Kidney epithelial cell (primary cell): ENCODE data around the gene HNRNPC. TPM values are rescaled to one million over a fixed set of nuclear protein-coding genes. Genes with fewer than 3 reads are reported as not detected.
"Not testable (repeated sequence)": the region's sequence is repeated elsewhere in the genome, so short reads cannot be mapped to it uniquely, and the experiment has no call there.

Experiments used
- DNase-seq: peaks from one replicate; pipeline ENCODE4 v3.0.0-alpha.2; 2010; ENCODE audit warnings: low read depth
- H3K27me3 ChIP-seq: 2 replicates; pipeline ENCODE4 v1.6.0; 2011; ENCODE audit warnings: low read length; ENCODE audit not compliant: control insufficient read depth, insufficient read depth
- H3K36me3 ChIP-seq: 2 replicates; pipeline ENCODE4 v1.5.1; 2011; ENCODE audit warnings: low read length; ENCODE audit not compliant: control insufficient read depth, insufficient read depth
- H3K4me3 ChIP-seq: 2 replicates; pipeline ENCODE4 v1.5.1; 2011; ENCODE audit warnings: low read depth, mild to moderate bottlenecking, control low read depth, low read length
- total RNA-seq: library from RNA; depleted of rRNA; stranded (reverse); fragments of >200 nt; gene quantifications from 2 replicates; pipeline ENCODE4 v1.2.3, GENCODE V29; 2015
- TF ChIP-seq, protein P1 (sequence below): IDR thresholded peaks from 2 replicates; pipeline ENCODE4 v1.5.1; 2011; ENCODE audit warnings: mild to moderate bottlenecking, moderate library complexity, low read length, control low read depth, inconsistent platforms; ENCODE audit not compliant: insufficient read depth, poor library complexity, severe bottlenecking

Gene HNRNPC
- total RNA-seq, 1 donor from 2014 or later: 773 TPM

DNA sequence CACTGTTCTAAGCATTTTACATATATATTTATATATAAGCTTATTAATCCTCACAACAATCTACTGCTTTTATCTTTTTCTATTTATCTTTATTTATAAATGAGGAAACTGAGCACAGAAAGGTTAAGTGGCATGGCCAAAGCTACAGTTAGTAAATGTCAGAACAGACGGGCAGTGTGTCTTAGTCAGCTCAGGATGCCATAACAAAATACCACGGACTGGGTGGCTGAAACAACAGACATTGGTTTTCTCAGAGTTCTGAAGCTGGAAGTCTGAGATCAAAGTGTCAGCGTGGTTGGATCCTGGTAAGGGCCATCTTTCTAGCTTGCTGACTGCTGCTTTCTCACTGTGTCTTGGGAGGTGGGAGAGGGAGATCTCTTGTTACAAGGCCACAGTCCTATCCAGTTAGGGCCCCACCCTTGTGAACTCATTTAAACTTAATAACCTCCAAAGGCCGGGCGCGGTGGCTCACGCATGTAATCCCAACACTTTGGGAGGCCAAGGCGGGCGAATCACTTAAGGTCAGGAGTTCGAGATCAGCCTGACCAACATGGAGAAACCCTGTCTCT is 30.4 kb upstream of the HNRNPC start:
- no peaks in the 10 kb centered on the region for H3K36me3 ChIP-seq
- H3K4me3 ChIP-seq: no peak overlapping the region
- TF ChIP-seq, protein P1, sequence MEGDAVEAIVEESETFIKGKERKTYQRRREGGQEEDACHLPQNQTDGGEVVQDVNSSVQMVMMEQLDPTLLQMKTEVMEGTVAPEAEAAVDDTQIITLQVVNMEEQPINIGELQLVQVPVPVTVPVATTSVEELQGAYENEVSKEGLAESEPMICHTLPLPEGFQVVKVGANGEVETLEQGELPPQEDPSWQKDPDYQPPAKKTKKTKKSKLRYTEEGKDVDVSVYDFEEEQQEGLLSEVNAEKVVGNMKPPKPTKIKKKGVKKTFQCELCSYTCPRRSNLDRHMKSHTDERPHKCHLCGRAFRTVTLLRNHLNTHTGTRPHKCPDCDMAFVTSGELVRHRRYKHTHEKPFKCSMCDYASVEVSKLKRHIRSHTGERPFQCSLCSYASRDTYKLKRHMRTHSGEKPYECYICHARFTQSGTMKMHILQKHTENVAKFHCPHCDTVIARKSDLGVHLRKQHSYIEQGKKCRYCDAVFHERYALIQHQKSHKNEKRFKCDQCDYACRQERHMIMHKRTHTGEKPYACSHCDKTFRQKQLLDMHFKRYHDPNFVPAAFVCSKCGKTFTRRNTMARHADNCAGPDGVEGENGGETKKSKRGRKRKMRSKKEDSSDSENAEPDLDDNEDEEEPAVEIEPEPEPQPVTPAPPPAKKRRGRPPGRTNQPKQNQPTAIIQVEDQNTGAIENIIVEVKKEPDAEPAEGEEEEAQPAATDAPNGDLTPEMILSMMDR: no peak
- no peak for DNase-seq
- peaks cover 5% of the 10 kb centered on the region for H3K27me3 ChIP-seq

DNA sequence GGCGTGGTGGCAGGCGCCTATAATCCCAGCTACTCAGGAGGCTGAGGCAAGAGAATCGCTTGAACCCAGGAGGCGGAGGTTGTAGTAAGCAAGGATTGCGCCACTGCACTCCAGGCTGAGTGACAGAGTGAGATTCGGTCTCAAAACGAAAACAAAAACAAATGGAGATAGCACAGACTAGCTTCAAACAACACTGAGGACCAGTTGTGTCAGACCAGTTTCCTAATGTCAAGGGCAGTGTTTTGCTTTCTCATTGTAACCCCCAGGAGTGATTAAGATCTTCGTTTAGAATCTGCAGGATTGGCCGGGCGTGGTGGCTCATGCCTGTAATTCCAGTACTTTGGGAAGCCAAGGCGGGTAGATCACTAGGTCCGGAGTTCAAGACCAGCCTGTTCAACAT is 29.1 kb upstream of the HNRNPC start:
- H3K27me3 ChIP-seq: peaks cover 5% of the 10 kb centered on the region
- H3K36me3 ChIP-seq: no peaks in the 10 kb centered on the region
- H3K4me3 ChIP-seq: no peak overlapping the region
- TF ChIP-seq, protein P1: no peak
- DNase-seq: no peak

DNA sequence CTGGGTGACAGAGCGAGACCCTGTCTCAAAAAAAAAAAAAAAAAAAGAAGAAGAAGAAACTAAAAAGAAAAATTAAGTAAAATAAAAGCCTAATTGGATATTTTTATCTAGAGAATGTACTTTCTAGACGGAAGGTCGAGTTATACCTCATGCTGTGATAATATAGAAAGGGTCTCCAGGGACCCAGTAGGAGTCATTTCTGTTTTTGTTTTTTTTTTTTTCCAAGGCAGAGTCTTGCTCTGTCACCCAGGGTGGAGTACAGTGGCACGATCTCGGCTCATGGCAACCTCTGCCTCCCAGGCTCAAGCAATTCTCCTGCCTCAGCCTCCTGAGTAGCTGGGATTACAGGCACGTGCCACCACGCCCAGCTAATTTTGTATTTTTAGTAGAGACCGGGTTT is 24.8 kb upstream of the HNRNPC start:
- H3K36me3 ChIP-seq, DNase-seq, H3K4me3 ChIP-seq, H3K27me3 ChIP-seq: not testable (repeated sequence)

DNA sequence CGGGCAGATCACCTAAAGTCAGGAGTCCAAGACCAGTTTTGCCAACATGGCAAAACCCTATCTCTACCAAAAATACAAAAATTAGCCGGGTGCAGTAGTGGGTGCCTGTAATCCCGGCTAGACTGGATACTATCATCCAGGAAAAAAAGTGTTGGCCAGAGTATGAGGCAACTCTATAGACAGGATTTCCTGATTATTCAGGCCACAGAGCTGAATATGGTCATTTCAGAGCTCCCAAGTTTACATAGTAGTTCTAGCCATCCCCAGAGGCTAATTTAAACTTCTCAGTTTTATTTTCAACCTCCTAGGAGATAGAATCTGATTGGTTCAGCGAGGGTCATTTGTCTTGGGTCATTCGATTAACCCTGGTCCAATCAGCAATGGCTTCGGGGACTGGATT is 17.9 kb upstream of the HNRNPC start:
- Histone ChIP-seq H3K4me3 (no peak overlapping the region), H3K27me3 (no peaks in the 10 kb centered on the region), H3K36me3 (no peaks in the 10 kb centered on the region)
- DNase-seq: no peak
- TF ChIP-seq, protein P1: no peak

DNA sequence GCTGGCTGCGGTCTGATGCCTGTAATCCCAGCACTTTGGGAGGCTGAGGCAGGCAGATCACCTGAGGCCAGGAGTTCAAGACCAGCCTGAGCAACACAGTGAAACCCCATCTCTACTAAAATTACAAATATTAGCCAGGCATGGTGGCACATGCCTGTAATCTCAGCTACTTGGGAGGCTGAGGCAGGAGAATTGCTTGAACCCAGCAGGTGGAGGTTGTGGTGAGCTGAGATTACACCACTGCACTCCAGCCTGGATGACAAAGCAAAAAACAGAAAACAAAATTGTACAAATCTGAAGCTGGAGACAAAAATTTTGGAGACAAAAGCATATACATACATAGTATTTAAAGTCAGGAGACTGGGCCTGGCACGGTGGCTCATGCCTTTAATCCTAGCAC is 17.3 kb upstream of the HNRNPC start:
- not testable (repeated sequence) for H3K27me3 ChIP-seq, DNase-seq, H3K36me3 ChIP-seq, H3K4me3 ChIP-seq

DNA sequence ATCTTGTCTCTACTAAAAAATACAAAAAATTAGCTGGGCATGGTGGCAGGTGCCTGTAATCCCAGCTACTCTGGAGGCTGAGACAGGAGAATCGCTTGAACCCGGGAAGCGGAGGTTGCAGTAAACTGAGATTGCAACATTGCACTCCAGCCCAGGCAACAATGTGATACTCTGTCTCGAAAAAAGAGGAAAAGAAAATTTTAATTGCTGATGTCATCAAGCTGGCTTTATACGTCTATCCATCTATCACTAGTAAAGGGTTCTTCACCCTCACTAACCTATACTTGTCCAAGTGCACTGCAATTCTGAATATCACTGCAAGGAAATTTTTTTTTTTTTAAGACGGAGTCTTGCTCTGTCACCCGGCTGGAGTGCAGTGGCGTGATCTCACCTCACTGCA is 12.7 kb upstream of the HNRNPC start:
- DNase-seq, H3K27me3 ChIP-seq, H3K36me3 ChIP-seq, H3K4me3 ChIP-seq: not testable (repeated sequence)

DNA sequence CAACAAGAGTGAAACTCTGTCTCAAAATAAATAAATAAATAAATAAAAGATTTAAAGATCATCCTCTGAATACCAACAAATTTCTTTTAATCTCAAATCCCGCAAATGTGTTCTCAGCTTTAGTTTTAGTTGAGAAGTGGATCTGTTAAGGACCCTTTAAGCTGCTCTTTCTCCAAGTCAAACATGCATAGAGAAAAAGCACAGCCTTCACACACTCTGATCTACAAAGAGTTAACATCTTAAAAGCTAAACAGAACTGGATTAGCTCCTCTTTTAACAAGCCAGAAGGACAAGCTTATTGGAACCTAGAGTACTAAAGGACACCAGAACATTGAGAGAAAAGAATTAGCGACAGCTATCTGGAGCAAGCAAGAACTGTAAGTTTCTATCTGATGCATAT is 10.5 kb upstream of the HNRNPC start, which contains the start of gene RPGRIP1:
Gene RPGRIP1 (plus strand): TSS at position 301 of the 400 bp plus-strand sequence. CDS start 7,894 bp downstream, outside the sequence.
- Histone ChIP-seq H3K36me3 (no peaks in the 10 kb centered on the region), H3K4me3 (no peak within 1 kb of the TSS), H3K27me3 (no peaks in the 10 kb centered on the region)
- TF ChIP-seq, protein P1: no peak
- no peak for DNase-seq
